GM21717 (cell line): ENCODE data around the gene TRAF3IP1.
"Not testable (repeated sequence)": the region's sequence is repeated elsewhere in the genome, so short reads cannot be mapped to it uniquely, and the experiment has no call there.

Experiments
- ATAC-seq: cut with Tn5 transposase; IDR thresholded peaks from one replicate; pipeline ENCODE4 v1.9.1; 2021; ENCODE audit warnings: mild to moderate bottlenecking, moderate library complexity; ENCODE audit not compliant: unreplicated experiment

The TRAF3IP1 gene

GRCh38 chr2:238320246-238320647 is at the start of gene TRAF3IP1:
Gene TRAF3IP1 (plus strand): TSS chr2:238320518. CDS start chr2:238320663, 145 bp downstream.
- ATAC-seq, result peak; percentile 94

- no peak for ATAC-seq
These were observed 49.7 kb upstream of the TRAF3IP1 start for GRCh38 chr2:238270606-238271005.

- no peak for ATAC-seq
These were observed 49.2 kb upstream of the TRAF3IP1 start for GRCh38 chr2:238271061-238271554.

GRCh38 chr2:238271686-238272085 is 48.6 kb upstream of the TRAF3IP1 start:
- not testable (repeated sequence) for ATAC-seq

GRCh38 chr2:238272156-238272555 is 48.2 kb upstream of the TRAF3IP1 start:
- ATAC-seq, result no peak

- not testable (repeated sequence) for ATAC-seq
These were observed 46.9 kb upstream of the TRAF3IP1 start for GRCh38 chr2:238273433-238273832.

- ATAC-seq, result no peak
These were observed 46.0 kb upstream of the TRAF3IP1 start for GRCh38 chr2:238274152-238274865.

GRCh38 chr2:238277695-238278094 is 42.6 kb upstream of the TRAF3IP1 start:
- ATAC-seq, result no peak

- no peak for ATAC-seq
These were observed 41.5 kb upstream of the TRAF3IP1 start for GRCh38 chr2:238278626-238279323.

GRCh38 chr2:238279324-238279682 is 41.0 kb upstream of the TRAF3IP1 start:
- no peak for ATAC-seq

GRCh38 chr2:238280083-238280825 is 40.1 kb upstream of the TRAF3IP1 start:
- no peak for ATAC-seq

GRCh38 chr2:238281826-238282480 is 38.4 kb upstream of the TRAF3IP1 start:
- no peak for ATAC-seq

GRCh38 chr2:238282861-238283738 is 37.2 kb upstream of the TRAF3IP1 start:
- no peak for ATAC-seq

GRCh38 chr2:238284802-238285515 is 35.4 kb upstream of the TRAF3IP1 start:
- ATAC-seq, result no peak

- ATAC-seq, result no peak
These were observed 34.6 kb upstream of the TRAF3IP1 start for GRCh38 chr2:238285653-238286082.

- ATAC-seq, result no peak
These were observed 34.2 kb upstream of the TRAF3IP1 start for GRCh38 chr2:238286095-238286494.

- ATAC-seq, result no peak
These were observed 33.8 kb upstream of the TRAF3IP1 start for GRCh38 chr2:238286551-238286950.

- ATAC-seq, result no peak
These were observed 33.2 kb upstream of the TRAF3IP1 start for GRCh38 chr2:238286987-238287736.
